Testis (tissue), 2 donors: ENCODE results near the gene FCHO2.

Experiments
- POLR2A ChIP-seq: fragments of 450-650 bp; IDR thresholded peaks from one replicate; pipeline ENCODE4 v1.6.1; 2017; ENCODE audit warnings: antibody characterized with exemption, mild to moderate bottlenecking, moderate library complexity
- TF ChIP-seq, protein P1 (sequence below), 3 experiments: fragments of 450-650 bp in 2 of 3; fragments of 200-600 bp in 1 of 3; sonication (generic) in 1 of 3; IDR thresholded peaks; one replicate each; pipeline ENCODE4 v1.5.1; 2016 to 2019; ENCODE audit warnings: antibody characterized with exemption in 3 of 3, mild to moderate bottlenecking in 2 of 3, moderate library complexity in 1 of 3

DNA sequence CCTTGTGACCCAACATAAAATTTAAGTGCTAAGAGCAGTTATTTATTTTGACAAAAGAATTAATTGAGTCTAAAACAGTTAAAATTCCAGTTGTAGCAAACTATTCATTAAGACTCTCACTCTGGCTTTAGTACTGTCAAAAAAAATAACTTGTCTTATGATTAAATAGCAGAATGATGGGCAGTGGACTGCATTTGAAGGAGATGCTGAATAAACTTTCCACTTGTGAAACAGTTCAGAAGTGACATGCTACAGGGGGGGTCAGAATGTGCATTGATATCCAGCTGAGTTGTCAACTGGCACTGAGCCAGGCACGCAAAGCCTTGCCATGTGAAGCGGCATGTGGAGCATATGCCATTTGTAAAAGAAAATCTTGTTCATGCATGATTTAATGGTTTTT, 76.0 kb downstream of the FCHO2 start:
- no peak for TF ChIP-seq POLR2A
- TF ChIP-seq, protein P1, sequence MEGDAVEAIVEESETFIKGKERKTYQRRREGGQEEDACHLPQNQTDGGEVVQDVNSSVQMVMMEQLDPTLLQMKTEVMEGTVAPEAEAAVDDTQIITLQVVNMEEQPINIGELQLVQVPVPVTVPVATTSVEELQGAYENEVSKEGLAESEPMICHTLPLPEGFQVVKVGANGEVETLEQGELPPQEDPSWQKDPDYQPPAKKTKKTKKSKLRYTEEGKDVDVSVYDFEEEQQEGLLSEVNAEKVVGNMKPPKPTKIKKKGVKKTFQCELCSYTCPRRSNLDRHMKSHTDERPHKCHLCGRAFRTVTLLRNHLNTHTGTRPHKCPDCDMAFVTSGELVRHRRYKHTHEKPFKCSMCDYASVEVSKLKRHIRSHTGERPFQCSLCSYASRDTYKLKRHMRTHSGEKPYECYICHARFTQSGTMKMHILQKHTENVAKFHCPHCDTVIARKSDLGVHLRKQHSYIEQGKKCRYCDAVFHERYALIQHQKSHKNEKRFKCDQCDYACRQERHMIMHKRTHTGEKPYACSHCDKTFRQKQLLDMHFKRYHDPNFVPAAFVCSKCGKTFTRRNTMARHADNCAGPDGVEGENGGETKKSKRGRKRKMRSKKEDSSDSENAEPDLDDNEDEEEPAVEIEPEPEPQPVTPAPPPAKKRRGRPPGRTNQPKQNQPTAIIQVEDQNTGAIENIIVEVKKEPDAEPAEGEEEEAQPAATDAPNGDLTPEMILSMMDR (IDR thresholded peaks at IDR 0.05): no peak
